ENCODE results near the gene TMEM38A. TPM values are rescaled to one million over a fixed set of nuclear protein-coding genes. Genes with fewer than 3 reads are reported as not detected.
A peak's percentile ranks its signal among the peaks of the same experiment; 100 is the strongest.

TMEM38A gene
- total RNA-seq, 1 donor from 2014 or later, result 8.0 TPM

- Mint-ChIP-seq H3K27me3 (no peaks in the 10 kb centered on the region), H3K4me3 (no peak overlapping the region), H3K27ac (peak overlapping the region; percentile 32), H3K4me1 (ENCODE audit: unreplicated experiment) (peaks cover 47% of the 10 kb centered on the region), H3K36me3 (no peaks in the 10 kb centered on the region), H3K9me3 (no peaks in the 10 kb centered on the region)
- no peak for DNase-seq (ENCODE audit: extremely low spot score, unreplicated experiment)
- TF ChIP-seq CTCF (conservative IDR thresholded peaks at IDR 0.05), result no peak
These were observed 37.9 kb upstream of the TMEM38A start for GRCh38 chr19:16623066-16623465.

- Mint-ChIP-seq H3K4me1 (ENCODE audit: unreplicated experiment) (peaks cover 46% of the 10 kb centered on the region), H3K27ac (peak overlapping the region; percentile 32), H3K9me3 (no peaks in the 10 kb centered on the region), H3K27me3 (no peaks in the 10 kb centered on the region), H3K4me3 (no peak overlapping the region), H3K36me3 (no peaks in the 10 kb centered on the region)
- no peak for DNase-seq (ENCODE audit: extremely low spot score, unreplicated experiment)
- no peak for TF ChIP-seq CTCF (conservative IDR thresholded peaks at IDR 0.05)
These were observed 37.4 kb upstream of the TMEM38A start for GRCh38 chr19:16623576-16623975.

GRCh38 chr19:16624236-16624635, 36.7 kb upstream of the TMEM38A start:
- no peak overlapping the region for H3K27ac Mint-ChIP-seq
- no peak for DNase-seq (ENCODE audit: extremely low spot score, unreplicated experiment)
- no peaks in the 10 kb centered on the region for H3K9me3 Mint-ChIP-seq
- no peaks in the 10 kb centered on the region for H3K36me3 Mint-ChIP-seq
- no peaks in the 10 kb centered on the region for H3K27me3 Mint-ChIP-seq
- H3K4me1 Mint-ChIP-seq (ENCODE audit: unreplicated experiment), result peaks cover 43% of the 10 kb centered on the region
- no peak for TF ChIP-seq CTCF (conservative IDR thresholded peaks at IDR 0.05)
- no peak overlapping the region for H3K4me3 Mint-ChIP-seq

- Mint-ChIP-seq H3K27ac (peak overlapping the region; percentile 91), H3K4me3 (peak overlapping the region; percentile 92), H3K9me3 (no peaks in the 10 kb centered on the region), H3K36me3 (no peaks in the 10 kb centered on the region), H3K27me3 (no peaks in the 10 kb centered on the region), H3K4me1 (ENCODE audit: unreplicated experiment) (peaks cover 44% of the 10 kb centered on the region)
- TF ChIP-seq CTCF (conservative IDR thresholded peaks at IDR 0.05), result no peak
- no peak for DNase-seq (ENCODE audit: extremely low spot score, unreplicated experiment)
These were observed 35.6 kb upstream of the TMEM38A start for GRCh38 chr19:16625163-16625958.

- Mint-ChIP-seq H3K9me3 (no peaks in the 10 kb centered on the region), H3K27ac (peak overlapping the region; percentile 91), H3K27me3 (no peaks in the 10 kb centered on the region), H3K4me1 (ENCODE audit: unreplicated experiment) (peaks cover 34% of the 10 kb centered on the region), H3K4me3 (peak overlapping the region; percentile 92), H3K36me3 (no peaks in the 10 kb centered on the region)
- no peak for TF ChIP-seq CTCF (conservative IDR thresholded peaks at IDR 0.05)
- DNase-seq (ENCODE audit: extremely low spot score, unreplicated experiment), result no peak
These were observed 34.1 kb upstream of the TMEM38A start for GRCh38 chr19:16626796-16627192.
